Gastrocnemius medialis (tissue), 4 donors: ENCODE data around the gene INF2. TPM values are rescaled to one million over a fixed set of nuclear protein-coding genes. Genes with fewer than 3 reads are reported as not detected.

Experiments used
- ATAC-seq, 2 donors: fragments of 150-250 bp; one replicate each; pipeline ENCODE4 v1.9.1; 2016
- DNase-seq, 2 donors: peaks; one replicate each; pipeline ENCODE4 v3.0.0-alpha.2; 2019
- H3K27ac ChIP-seq, 4 donors: fragments of 200-600 bp; sonication (generic); 1 replicate in 1 of 4; 2 replicates in 3 of 4; pipeline ENCODE4 v1.5.1; 2016 to 2018; ENCODE audit warnings: mild to moderate bottlenecking in 2 of 4, moderate library complexity in 1 of 4
- H3K27me3 ChIP-seq, 3 donors: fragments of 200-600 bp; sonication (generic) in 2 of 3; 1 replicate in 1 of 3; 2 replicates in 2 of 3; pipeline versions ENCODE4 v1.5.1 to v1.6.0; 2016 to 2019; ENCODE audit warnings: mild to moderate bottlenecking in 1 of 3, moderate library complexity in 1 of 3
- H3K36me3 ChIP-seq, 2 donors: fragments of 200-600 bp; sonication (generic) in 1 of 2; one replicate each; pipeline ENCODE4 v1.5.1; 2017 to 2018
- H3K4me1 ChIP-seq, 2 donors: fragments of 200-600 bp; sonication (generic) in 1 of 2; one replicate each; pipeline ENCODE4 v1.5.1; 2016 to 2017; ENCODE audit warnings: mild to moderate bottlenecking in 2 of 2
- H3K4me3 ChIP-seq, 4 donors: fragments of 200-600 bp; sonication (generic) in 3 of 4; 1 replicate in 1 of 4; 2 replicates in 3 of 4; pipeline ENCODE4 v1.5.1; 2016 to 2019; ENCODE audit warnings: mild to moderate bottlenecking in 2 of 4
- H3K9me3 ChIP-seq, 3 donors: fragments of 200-600 bp; sonication (generic) in 2 of 3; 1 replicate in 1 of 3; 2 replicates in 2 of 3; pipeline ENCODE4 v1.5.1; 2016 to 2019
- CTCF ChIP-seq, 5 experiments: fragments of 450-650 bp in 3 of 5; fragments of 200-600 bp in 2 of 5; sonication (generic) in 2 of 5; IDR thresholded peaks in 4 of 5; conservative IDR thresholded peaks in 1 of 5; 1 replicate in 4 of 5; 2 replicates in 1 of 5; pipeline ENCODE4 v1.5.1; 2016 to 2019; ENCODE audit warnings: antibody characterized with exemption in 5 of 5, mild to moderate bottlenecking in 3 of 5, moderate library complexity in 3 of 5
- POLR2A ChIP-seq, 2 donors: fragments of 450-650 bp; IDR thresholded peaks; one replicate each; pipeline ENCODE4 v1.6.1; 2017; ENCODE audit warnings: antibody characterized with exemption in 2 of 2, mild to moderate bottlenecking in 2 of 2, moderate library complexity in 2 of 2
- in situ Hi-C, 4 donors: fragments of 200-750 bp; cut with MboI; loops; one replicate each; pipeline versions ENCODE4 v1.15.0 to v1.8.0; 2017; ENCODE audit warnings: low sequenced_read_pairs in 4 of 4
- intact Hi-C: fragments of 100-400 bp; cut with DNase I; formaldehyde crosslinking; loops from one replicate; pipeline ENCODE4 v1.15.1; 2023; ENCODE audit warnings: low total_unique reads
- total RNA-seq, 4 donors: library from RNA; depleted of rRNA; stranded (reverse); fragments of >200 nt; gene quantifications; one replicate each; pipeline versions ENCODE4 v1.1.0 to v1.2.3, GENCODE V29; 2016

The INF2 gene
- total RNA-seq, 4 donors from 2014 or later, result 11.6 to 34.6 (median 19.7) TPM

DNA sequence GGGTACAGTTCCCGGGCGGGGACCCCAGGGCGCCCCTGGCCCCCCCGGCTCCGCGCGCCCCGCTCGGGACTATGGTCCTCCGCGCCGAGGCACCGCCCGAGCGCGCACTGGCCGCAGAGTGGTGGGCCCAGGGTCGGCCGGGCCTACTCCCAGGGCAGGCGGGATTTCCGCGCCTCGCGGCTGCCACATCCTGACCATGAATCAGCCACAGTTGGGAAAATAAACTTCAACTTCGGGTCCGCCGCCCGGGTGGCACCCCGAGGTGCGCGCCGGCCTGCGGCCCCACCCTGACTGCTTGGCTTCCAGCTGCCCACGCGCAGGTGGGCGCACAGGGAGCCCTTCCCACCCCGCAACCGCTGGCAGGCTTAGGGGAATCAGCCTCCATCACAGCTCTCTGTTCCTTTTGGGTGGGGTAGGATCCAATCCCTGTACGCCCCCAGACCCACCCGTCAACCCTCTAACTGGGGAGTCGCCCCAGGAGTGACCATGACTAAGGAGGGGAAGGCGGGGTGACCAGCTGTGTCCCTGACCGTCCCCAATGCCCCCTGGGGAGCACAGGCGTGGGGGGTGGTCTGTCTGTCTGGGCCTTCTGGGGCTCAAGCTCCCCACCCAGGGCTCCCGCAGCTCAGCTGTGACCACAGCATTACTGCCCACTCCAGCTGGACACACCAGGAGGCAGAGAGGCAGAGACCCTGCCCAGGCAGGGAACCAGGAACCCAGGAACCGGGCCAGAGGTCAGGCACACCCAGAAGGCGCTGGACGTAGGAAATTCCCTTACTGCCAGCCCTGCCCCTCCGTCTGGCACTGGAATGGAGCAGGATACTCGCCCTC lies 678 bp downstream of the INF2 start:
- Histone ChIP-seq H3K27ac (peak overlapping the region; percentile 56 to 87 (median 83)), H3K4me1 (peaks cover 29 to 36% of the 10 kb centered on the region in 2 donors)

GRCh38 chr14:104690861-104691455 lies 1.5 kb downstream of the INF2 start:
- no peaks in the 10 kb centered on the region for H3K9me3 ChIP-seq
- H3K27me3 ChIP-seq, result no peaks in the 10 kb centered on the region
- DNase-seq (no peak), ATAC-seq (no peak)
- peaks cover 29 to 41% of the 10 kb centered on the region in 2 donors for H3K4me1 ChIP-seq
- no peaks in the 10 kb centered on the region for H3K36me3 ChIP-seq
- intact Hi-C loops, result no loop called here
- in situ Hi-C loops, result no loop called here
- H3K27ac ChIP-seq, result peak overlapping the region in 2 of 4 donors; percentile 56 to 87
- TF ChIP-seq POLR2A (IDR thresholded peaks at IDR 0.05), result no peak
- no peak for TF ChIP-seq CTCF (IDR thresholded peaks at IDR 0.05 in 4 of 5, conservative IDR thresholded peaks at IDR 0.05 in 1 of 5)
- H3K4me3 ChIP-seq, result peak overlapping the region in 3 of 4 donors; percentile 62 to 86 (median 67)

More for the DNA sequence above, 678 bp downstream of the INF2 start:
- in situ Hi-C loops (no loop called here), intact Hi-C loops (no loop called here)
- Histone ChIP-seq H3K4me3 (peak overlapping the region; percentile 54 to 86 (median 64)), H3K27me3 (no peaks in the 10 kb centered on the region), H3K9me3 (no peaks in the 10 kb centered on the region), H3K36me3 (no peaks in the 10 kb centered on the region)
- no peak for ATAC-seq
- TF ChIP-seq POLR2A (IDR thresholded peaks at IDR 0.05) (no peak), CTCF (IDR thresholded peaks at IDR 0.05 in 4 of 5, conservative IDR thresholded peaks at IDR 0.05 in 1 of 5) (no peak)
- DNase-seq, result no peak

- TF ChIP-seq CTCF (IDR thresholded peaks at IDR 0.05 in 4 of 5, conservative IDR thresholded peaks at IDR 0.05 in 1 of 5) (no peak), POLR2A (IDR thresholded peaks at IDR 0.05) (no peak)
- intact Hi-C loops (no loop called here), in situ Hi-C loops (no loop called here)
- Histone ChIP-seq H3K9me3 (no peaks in the 10 kb centered on the region), H3K36me3 (no peaks in the 10 kb centered on the region), H3K27ac (peak overlapping the region in 3 of 4 donors; percentile 3 to 34 (median 24)), H3K27me3 (no peaks in the 10 kb centered on the region), H3K4me3 (no peak overlapping the region), H3K4me1 (peaks cover 29 to 41% of the 10 kb centered on the region in 2 donors)
- DNase-seq (no peak), ATAC-seq (no peak)
These were observed 2.3 kb downstream of the INF2 start for GRCh38 chr14:104691546-104692260.

- Histone ChIP-seq H3K27me3 (no peaks in the 10 kb centered on the region), H3K36me3 (no peaks in the 10 kb centered on the region), H3K9me3 (no peaks in the 10 kb centered on the region), H3K4me1 (peaks cover 26 to 43% of the 10 kb centered on the region in 2 donors), H3K4me3 (no peak overlapping the region), H3K27ac (peak overlapping the region in 3 of 4 donors; percentile 16 to 28 (median 20))
- intact Hi-C loops, result no loop called here
- ATAC-seq, result no peak
- DNase-seq, result no peak
- in situ Hi-C loops, result no loop called here
- TF ChIP-seq CTCF (IDR thresholded peaks at IDR 0.05 in 4 of 5, conservative IDR thresholded peaks at IDR 0.05 in 1 of 5) (no peak), POLR2A (IDR thresholded peaks at IDR 0.05) (no peak)
These were observed 3.0 kb downstream of the INF2 start for GRCh38 chr14:104692261-104692938.
